NCI-H748 treated with DMSO at 0.1 percent for 48 hours (cell line): Measurements from ENCODE around the gene HDDC2.

ENCODE experiments used
- DNase-seq: peaks from one replicate; lab custom pipeline; 2025; lab: John Stamatoyannopoulos, UW

The HDDC2 gene

GRCh38 chr6:125269328-125269985 lies 32.3 kb downstream of the HDDC2 start:
- DNase-seq: no peak

GRCh38 chr6:125268765-125269164 lies 33.0 kb downstream of the HDDC2 start:
- no peak for DNase-seq

GRCh38 chr6:125267806-125268523 lies 33.8 kb downstream of the HDDC2 start:
- DNase-seq: no peak

- no peak for DNase-seq
Measured at GRCh38 chr6:125264476-125264875, 37.3 kb downstream of the HDDC2 start.

- DNase-seq: no peak
Measured at GRCh38 chr6:125262016-125263013, 39.5 kb downstream of the HDDC2 start.

GRCh38 chr6:125259354-125259736 lies 42.4 kb downstream of the HDDC2 start:
- no peak for DNase-seq

GRCh38 chr6:125258651-125259353 lies 43.0 kb downstream of the HDDC2 start:
- DNase-seq: no peak

- no peak for DNase-seq
Measured at GRCh38 chr6:125257351-125257750, 44.4 kb downstream of the HDDC2 start.

- no peak for DNase-seq
Measured at GRCh38 chr6:125255201-125255600, 46.6 kb downstream of the HDDC2 start.

- no peak for DNase-seq
Measured at GRCh38 chr6:125254321-125254720, 47.4 kb downstream of the HDDC2 start.

GRCh38 chr6:125253881-125254280 lies 47.9 kb downstream of the HDDC2 start:
- no peak for DNase-seq

- no peak for DNase-seq
Measured at GRCh38 chr6:125252891-125253290, 48.9 kb downstream of the HDDC2 start.

GRCh38 chr6:125251516-125252220 lies 50.1 kb downstream of the HDDC2 start:
- DNase-seq: no peak

- DNase-seq: no peak
Measured at GRCh38 chr6:125250511-125250910, 51.3 kb downstream of the HDDC2 start.

GRCh38 chr6:125248136-125248535 lies 53.6 kb downstream of the HDDC2 start:
- no peak for DNase-seq

GRCh38 chr6:125246566-125246965 lies 55.2 kb downstream of the HDDC2 start:
- DNase-seq: no peak

GRCh38 chr6:125245523-125246264 lies 56.1 kb downstream of the HDDC2 start:
- peak; percentile 25 for DNase-seq

GRCh38 chr6:125245109-125245508 lies 56.7 kb downstream of the HDDC2 start:
- no peak for DNase-seq

- no peak for DNase-seq
Measured at GRCh38 chr6:125237764-125238163, 64.0 kb downstream of the HDDC2 start.

- no peak for DNase-seq
Measured at GRCh38 chr6:125236536-125237327, 65.0 kb downstream of the HDDC2 start.
